GM23338 (cell line): ENCODE measurements around the gene PRDX4.

Experiments used
- CREB1 ChIP-seq: fragments of 250-450 bp; sonication (Bioruptor Pico); IDR thresholded peaks from 2 replicates; pipeline ENCODE4 v1.5.0; 2020; ENCODE audit warnings: low read depth, mild to moderate bottlenecking, moderate library complexity
- TF ChIP-seq, protein P1 (sequence below), 2 experiments: fragments of 200-600 bp in 1 of 2; sonication (generic) in 1 of 2; conservative IDR thresholded peaks; 2 replicates each; pipeline versions ENCODE4 v1.5.1 to v1.6.1; 2016 to 2017; ENCODE audit warnings: antibody characterized with exemption in 2 of 2, low read depth in 2 of 2, mild to moderate bottlenecking in 2 of 2, moderate library complexity in 1 of 2

DNA sequence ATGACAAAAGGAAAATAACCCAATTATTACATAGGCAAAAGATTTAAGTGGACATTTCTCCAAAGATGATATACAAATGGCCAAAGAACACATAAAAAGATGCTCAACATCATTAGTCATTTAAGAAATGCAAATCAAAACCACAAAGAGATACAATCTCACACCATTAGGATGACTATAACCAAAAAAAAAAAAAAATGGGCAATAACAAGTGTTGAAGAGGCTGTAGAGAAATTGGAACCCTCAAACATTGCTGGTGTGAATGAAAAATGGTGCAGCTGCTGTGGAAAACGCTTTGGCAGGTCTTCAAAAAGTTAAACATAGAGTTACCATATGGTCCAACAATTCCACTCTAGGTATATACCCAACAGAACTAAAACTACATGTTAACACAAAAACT is 5.6 kb upstream of the PRDX4 start:
- no peak for TF ChIP-seq CREB1 (CRISPR knock-in tag)
- TF ChIP-seq, protein P1, sequence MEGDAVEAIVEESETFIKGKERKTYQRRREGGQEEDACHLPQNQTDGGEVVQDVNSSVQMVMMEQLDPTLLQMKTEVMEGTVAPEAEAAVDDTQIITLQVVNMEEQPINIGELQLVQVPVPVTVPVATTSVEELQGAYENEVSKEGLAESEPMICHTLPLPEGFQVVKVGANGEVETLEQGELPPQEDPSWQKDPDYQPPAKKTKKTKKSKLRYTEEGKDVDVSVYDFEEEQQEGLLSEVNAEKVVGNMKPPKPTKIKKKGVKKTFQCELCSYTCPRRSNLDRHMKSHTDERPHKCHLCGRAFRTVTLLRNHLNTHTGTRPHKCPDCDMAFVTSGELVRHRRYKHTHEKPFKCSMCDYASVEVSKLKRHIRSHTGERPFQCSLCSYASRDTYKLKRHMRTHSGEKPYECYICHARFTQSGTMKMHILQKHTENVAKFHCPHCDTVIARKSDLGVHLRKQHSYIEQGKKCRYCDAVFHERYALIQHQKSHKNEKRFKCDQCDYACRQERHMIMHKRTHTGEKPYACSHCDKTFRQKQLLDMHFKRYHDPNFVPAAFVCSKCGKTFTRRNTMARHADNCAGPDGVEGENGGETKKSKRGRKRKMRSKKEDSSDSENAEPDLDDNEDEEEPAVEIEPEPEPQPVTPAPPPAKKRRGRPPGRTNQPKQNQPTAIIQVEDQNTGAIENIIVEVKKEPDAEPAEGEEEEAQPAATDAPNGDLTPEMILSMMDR (conservative IDR thresholded peaks at IDR 0.05; ENCODE audit: low read depth in 2 of 2) = no peak
